OCI-LY1 (cell line): ENCODE measurements around the gene LRRN4.

Source experiments
- EZH2 ChIP-seq: fragments of 200-600 bp; sonication (generic), shearing (Covaris generic); IDR thresholded peaks from 2 replicates; pipeline ENCODE4 v1.8.0; 2017; ENCODE audit warnings: borderline replicate concordance, mixed run types, mild to moderate bottlenecking, antibody characterized with exemption, low read length, moderate library complexity, mixed read lengths
- TF ChIP-seq, protein P1 (sequence below): fragments of 200-600 bp; sonication (generic), shearing (Covaris generic); IDR thresholded peaks from 2 replicates; pipeline ENCODE4 v1.5.1; 2017; ENCODE audit warnings: mild to moderate bottlenecking, antibody characterized with exemption, low read length, moderate library complexity, mixed read lengths

DNA sequence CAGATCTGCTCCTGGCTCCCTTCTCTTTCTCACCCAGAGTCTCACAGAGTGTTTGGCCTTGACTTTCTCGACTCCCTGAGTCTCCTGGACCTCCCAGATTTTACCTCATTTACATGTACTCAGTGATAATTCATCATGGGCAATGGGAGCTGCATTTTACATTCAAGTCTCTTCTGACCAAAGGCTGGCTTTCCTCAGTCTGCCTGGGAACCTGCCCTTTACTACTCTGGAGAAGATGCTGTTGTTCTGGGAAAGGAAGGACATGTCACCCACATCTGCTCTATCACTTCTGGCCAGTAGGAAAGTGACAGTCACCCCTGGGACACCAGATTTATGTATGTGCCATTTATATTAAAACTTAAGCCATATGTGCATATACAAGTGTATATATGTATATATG, 7.4 kb downstream of the LRRN4 start:
- TF ChIP-seq, protein P1, sequence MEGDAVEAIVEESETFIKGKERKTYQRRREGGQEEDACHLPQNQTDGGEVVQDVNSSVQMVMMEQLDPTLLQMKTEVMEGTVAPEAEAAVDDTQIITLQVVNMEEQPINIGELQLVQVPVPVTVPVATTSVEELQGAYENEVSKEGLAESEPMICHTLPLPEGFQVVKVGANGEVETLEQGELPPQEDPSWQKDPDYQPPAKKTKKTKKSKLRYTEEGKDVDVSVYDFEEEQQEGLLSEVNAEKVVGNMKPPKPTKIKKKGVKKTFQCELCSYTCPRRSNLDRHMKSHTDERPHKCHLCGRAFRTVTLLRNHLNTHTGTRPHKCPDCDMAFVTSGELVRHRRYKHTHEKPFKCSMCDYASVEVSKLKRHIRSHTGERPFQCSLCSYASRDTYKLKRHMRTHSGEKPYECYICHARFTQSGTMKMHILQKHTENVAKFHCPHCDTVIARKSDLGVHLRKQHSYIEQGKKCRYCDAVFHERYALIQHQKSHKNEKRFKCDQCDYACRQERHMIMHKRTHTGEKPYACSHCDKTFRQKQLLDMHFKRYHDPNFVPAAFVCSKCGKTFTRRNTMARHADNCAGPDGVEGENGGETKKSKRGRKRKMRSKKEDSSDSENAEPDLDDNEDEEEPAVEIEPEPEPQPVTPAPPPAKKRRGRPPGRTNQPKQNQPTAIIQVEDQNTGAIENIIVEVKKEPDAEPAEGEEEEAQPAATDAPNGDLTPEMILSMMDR = no peak
- no peak for TF ChIP-seq EZH2
